Colonic mucosa (tissue), 4 donors: ENCODE measurements around the gene TSPY8. TPM values are rescaled to one million over a fixed set of nuclear protein-coding genes. Genes with fewer than 3 reads are reported as not detected.
"Not testable (repeated sequence)": the region's sequence is repeated elsewhere in the genome, so short reads cannot be mapped to it uniquely, and the experiment has no call there.

ENCODE experiments used
- DNase-seq: peaks from one replicate; pipeline ENCODE4 v3.0.0-alpha.2; 2020
- H3K27ac ChIP-seq: fragments of 200-600 bp; one replicate; pipeline ENCODE4 v1.8.0; 2021
- H3K27me3 ChIP-seq: fragments of 200-600 bp; one replicate; pipeline ENCODE4 v1.8.0; 2021
- H3K36me3 ChIP-seq: fragments of 200-600 bp; one replicate; pipeline ENCODE4 v1.8.0; 2021
- H3K4me1 ChIP-seq: fragments of 200-600 bp; one replicate; pipeline ENCODE4 v1.8.0; 2021; ENCODE audit warnings: mild to moderate bottlenecking
- H3K4me3 ChIP-seq: fragments of 200-600 bp; one replicate; pipeline ENCODE4 v1.8.0; 2021
- H3K9ac ChIP-seq, 2 donors: one replicate each; pipeline ENCODE4 v1.7.0; 2013; ENCODE audit warnings: control low read depth in 2 of 2, low read depth in 2 of 2, low read length in 2 of 2
- H3K9me3 ChIP-seq: fragments of 200-600 bp; one replicate; pipeline ENCODE4 v1.8.0; 2021
- intact Hi-C: fragments of 100-400 bp; cut with DNase I; formaldehyde crosslinking; loops from one replicate; pipeline ENCODE4 v1.14.1; 2022
- total RNA-seq, 2 donors: library from RNA; stranded (reverse); fragmentation: NEBNext Ultra II Directional in 1 of 2; extraction: Animal tissue kit (Norgen Biotek cat#: 25700) in 1 of 2; gene quantifications; one replicate each; pipeline ENCODE4 v1.2.1, GENCODE V29; 2021
- TF ChIP-seq, protein P1 (sequence below): fragments of 200-600 bp; IDR thresholded peaks from one replicate; pipeline ENCODE4 v1.8.0; 2022; ENCODE audit warnings: antibody characterized with exemption, mild to moderate bottlenecking
- donor health status: healthy.
- donor health status: DM: no; HTN: no; CAD: no.
- donor health status: DM: no; HTN: no; CAD: no.

The TSPY8 gene, protein sequence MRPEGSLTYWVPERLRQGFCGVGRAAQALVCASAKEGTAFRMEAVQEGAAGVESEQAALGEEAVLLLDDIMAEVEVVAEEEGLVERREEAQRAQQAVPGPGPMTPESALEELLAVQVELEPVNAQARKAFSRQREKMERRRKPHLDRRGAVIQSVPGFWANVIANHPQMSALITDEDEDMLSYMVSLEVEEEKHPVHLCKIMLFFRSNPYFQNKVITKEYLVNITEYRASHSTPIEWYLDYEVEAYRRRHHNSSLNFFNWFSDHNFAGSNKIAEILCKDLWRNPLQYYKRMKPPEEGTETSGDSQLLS
- total RNA-seq: not detected

DNA sequence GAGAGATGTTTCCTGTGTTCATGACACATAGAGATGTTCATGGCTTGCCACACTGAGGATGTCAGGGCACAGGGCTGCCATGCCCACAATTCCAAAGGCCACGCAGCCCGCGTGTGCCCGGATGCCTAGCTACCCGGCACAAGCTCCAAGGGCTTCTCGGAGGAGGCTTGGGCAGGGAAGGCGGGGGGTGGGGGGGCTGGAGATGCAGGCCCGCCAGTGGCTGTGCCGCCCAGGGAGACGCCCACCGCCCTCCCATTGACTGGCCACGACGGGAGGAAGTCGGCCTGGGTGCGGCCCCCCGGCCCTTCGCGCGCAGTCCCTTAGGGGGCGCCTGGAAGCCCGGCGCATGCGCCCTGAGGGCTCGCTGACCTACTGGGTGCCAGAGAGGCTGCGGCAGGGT is at the start of gene TSPY8:
TSPY8 (plus strand) TSS at position 301 of the 400 bp plus-strand sequence; CDS start at position 347, 46 bp downstream.
- H3K27ac ChIP-seq, H3K4me1 ChIP-seq, DNase-seq, H3K27me3 ChIP-seq, H3K36me3 ChIP-seq, H3K9me3 ChIP-seq, intact Hi-C loops, H3K4me3 ChIP-seq, H3K9ac ChIP-seq: not testable (repeated sequence)

DNA sequence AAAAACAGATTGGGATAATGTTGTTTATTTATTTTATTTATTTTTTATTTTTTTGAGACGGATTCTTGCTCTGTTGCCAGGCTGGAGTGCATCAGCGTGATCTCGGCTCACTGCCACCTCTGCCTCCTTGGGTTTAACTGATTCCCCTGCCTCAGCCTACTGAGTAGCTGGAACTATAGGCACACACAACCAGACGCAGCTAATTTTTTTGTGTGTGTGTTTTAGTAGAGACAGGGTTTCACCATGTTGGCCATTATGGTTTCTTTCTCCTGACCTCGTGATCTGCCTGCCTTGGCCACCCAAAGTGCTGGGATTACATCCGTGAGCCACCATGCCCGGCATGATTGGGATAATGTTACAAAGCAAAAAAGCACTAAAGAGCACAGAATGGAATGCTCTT is 36.6 kb upstream of the TSPY8 start:
- Histone ChIP-seq H3K9ac (no peak overlapping the region), H3K36me3 (no peaks in the 10 kb centered on the region), H3K4me1 (no peaks in the 10 kb centered on the region), H3K9me3 (no peaks in the 10 kb centered on the region), H3K4me3 (no peak overlapping the region), H3K27ac (no peak overlapping the region), H3K27me3 (no peaks in the 10 kb centered on the region)
- TF ChIP-seq, protein P1, sequence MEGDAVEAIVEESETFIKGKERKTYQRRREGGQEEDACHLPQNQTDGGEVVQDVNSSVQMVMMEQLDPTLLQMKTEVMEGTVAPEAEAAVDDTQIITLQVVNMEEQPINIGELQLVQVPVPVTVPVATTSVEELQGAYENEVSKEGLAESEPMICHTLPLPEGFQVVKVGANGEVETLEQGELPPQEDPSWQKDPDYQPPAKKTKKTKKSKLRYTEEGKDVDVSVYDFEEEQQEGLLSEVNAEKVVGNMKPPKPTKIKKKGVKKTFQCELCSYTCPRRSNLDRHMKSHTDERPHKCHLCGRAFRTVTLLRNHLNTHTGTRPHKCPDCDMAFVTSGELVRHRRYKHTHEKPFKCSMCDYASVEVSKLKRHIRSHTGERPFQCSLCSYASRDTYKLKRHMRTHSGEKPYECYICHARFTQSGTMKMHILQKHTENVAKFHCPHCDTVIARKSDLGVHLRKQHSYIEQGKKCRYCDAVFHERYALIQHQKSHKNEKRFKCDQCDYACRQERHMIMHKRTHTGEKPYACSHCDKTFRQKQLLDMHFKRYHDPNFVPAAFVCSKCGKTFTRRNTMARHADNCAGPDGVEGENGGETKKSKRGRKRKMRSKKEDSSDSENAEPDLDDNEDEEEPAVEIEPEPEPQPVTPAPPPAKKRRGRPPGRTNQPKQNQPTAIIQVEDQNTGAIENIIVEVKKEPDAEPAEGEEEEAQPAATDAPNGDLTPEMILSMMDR: no peak
- DNase-seq: no peak
- intact Hi-C loops: no loop called here

DNA sequence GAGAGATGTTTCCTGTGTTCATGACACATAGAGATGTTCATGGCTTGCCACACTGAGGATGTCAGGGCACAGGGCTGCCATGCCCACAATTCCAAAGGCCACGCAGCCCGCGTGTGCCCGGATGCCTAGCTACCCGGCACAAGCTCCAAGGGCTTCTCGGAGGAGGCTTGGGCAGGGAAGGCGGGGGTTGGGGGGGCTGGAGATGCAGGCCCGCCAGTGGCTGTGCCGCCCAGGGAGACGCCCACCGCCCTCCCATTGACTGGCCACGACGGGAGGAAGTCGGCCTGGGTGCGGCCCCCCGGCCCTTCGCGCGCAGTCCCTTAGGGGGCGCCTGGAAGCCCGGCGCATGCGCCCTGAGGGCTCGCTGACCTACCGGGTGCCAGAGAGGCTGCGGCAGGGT is 20.4 kb upstream of the TSPY8 start, which contains the start of gene TSPY4:
TSPY4 (plus strand) TSS at position 301 of the 400 bp plus-strand sequence; CDS start at position 347, 46 bp downstream.
- intact Hi-C loops, H3K4me3 ChIP-seq, H3K27me3 ChIP-seq, H3K27ac ChIP-seq, H3K36me3 ChIP-seq, H3K9ac ChIP-seq, H3K9me3 ChIP-seq, H3K4me1 ChIP-seq, DNase-seq: not testable (repeated sequence)

DNA sequence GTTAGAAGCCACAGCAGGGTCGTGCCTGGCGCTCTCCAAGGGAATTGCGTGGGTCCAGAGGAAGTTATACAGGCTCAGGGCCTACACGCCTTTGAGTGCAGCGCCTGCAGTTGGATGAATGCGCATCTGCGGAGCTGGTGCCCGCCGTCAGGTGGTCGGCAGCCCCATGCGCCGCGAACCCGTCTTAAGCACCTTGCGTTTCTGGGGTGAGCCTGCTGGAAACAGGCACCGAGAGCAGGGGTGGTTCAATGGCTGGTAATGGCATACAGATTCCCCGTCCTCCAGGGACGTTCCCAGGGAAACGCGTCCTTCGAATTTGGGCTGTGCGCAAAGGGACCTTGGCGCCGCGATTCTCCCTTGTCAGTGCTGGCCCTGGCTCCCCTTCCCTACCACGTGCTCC is 38.9 kb downstream of the TSPY8 start:
- H3K4me3 ChIP-seq, intact Hi-C loops, H3K4me1 ChIP-seq, H3K36me3 ChIP-seq, H3K27me3 ChIP-seq, DNase-seq, H3K27ac ChIP-seq, H3K9me3 ChIP-seq, H3K9ac ChIP-seq: not testable (repeated sequence)

DNA sequence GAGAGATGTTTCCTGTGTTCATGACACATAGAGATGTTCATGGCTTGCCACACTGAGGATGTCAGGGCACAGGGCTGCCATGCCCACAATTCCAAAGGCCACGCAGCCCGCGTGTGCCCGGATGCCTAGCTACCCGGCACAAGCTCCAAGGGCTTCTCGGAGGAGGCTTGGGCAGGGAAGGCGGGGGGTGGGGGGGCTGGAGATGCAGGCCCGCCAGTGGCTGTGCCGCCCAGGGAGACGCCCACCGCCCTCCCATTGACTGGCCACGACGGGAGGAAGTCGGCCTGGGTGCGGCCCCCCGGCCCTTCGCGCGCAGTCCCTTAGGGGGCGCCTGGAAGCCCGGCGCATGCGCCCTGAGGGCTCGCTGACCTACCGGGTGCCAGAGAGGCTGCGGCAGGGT is 40.5 kb downstream of the TSPY8 start, which contains the start of gene TSPY3:
TSPY3 (plus strand) TSS at position 301 of the 400 bp plus-strand sequence; CDS start at position 347, 46 bp downstream.
- H3K9me3 ChIP-seq, H3K27me3 ChIP-seq, H3K36me3 ChIP-seq, intact Hi-C loops, DNase-seq, H3K4me3 ChIP-seq, H3K27ac ChIP-seq, H3K9ac ChIP-seq, H3K4me1 ChIP-seq: not testable (repeated sequence)

Other genes with a start within 250 kb of the TSPY8 start
- not detected for gene TSPY4, start 20.3 kb upstream of the TSPY8 start, total RNA-seq
- gene TSPY3, start 40.6 kb downstream of the TSPY8 start, total RNA-seq: not detected
- gene TSPY1, start 109.2 kb downstream of the TSPY8 start, total RNA-seq: not detected
- gene TSPY9, start 129.5 kb downstream of the TSPY8 start, total RNA-seq: not detected
- not detected for gene TSPY10, start 170.1 kb downstream of the TSPY8 start, total RNA-seq